GM18909 (cell line): ENCODE results near the gene CD109.
"Not testable (repeated sequence)": the region's sequence is repeated elsewhere in the genome, so short reads cannot be mapped to it uniquely, and the experiment has no call there.

Experiments used
- ATAC-seq: cut with Tn5 transposase; IDR thresholded peaks from one replicate; pipeline ENCODE4 v1.9.1; 2021; ENCODE audit warnings: mild to moderate bottlenecking; ENCODE audit not compliant: unreplicated experiment, poor library complexity

The CD109 gene

DNA sequence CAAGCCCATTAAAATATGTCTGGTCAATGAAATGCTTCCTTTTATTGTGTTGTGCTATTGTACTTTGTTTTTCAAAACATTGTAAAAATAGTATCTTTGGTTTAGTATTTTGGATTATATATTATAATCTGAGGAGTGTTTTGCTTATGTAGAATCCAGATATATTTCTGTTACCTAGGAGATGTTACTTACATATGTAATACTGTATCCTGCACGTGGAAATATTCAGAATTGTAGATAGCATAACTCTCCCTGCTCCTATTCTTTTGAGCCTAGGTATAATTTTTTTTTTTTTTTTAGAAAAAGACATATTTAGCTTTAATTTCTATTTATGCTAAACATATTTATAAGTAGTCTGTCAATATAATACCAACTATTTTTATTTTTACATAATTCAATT is 130.6 kb downstream of the CD109 start:
- ATAC-seq: no peak

DNA sequence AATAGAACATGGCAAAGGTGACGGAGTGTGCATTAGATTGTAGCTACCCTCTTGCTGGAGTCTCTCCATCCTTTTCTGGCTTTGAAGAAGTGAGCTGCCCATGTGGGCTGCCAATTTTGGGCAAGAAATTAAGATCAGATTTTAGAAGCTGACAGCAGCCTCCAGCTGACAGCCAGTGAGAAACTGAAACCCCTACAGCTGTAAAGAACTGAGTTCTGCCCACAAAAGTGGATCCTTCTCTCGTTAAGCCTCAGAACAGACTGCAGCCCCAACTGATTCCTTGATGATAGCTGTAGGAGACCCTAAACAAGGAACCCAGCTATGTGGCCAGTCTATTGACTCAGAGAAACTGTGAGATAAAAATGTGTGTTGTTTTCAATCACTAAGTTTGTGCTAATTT is 134.1 kb downstream of the CD109 start:
- ATAC-seq: no peak

DNA sequence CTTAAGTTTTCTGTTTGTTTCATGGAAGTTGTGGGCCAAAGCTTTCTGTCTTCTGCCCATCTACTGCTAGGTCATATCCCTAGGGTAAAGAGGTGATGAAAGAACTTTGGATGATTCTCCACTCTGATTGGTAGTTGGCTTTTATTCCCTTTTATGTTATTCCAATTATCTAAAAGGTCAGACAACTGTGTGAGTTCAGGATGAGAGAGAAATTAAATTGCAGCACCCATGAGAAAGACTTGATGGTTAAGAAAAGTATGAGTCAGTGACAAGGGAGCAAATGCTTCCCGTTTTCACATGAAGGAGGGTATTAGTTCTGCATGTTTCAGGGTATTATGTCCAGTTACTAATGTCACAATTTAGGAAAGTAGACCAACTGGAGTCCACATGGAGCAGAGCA is 136.3 kb downstream of the CD109 start:
- no peak for ATAC-seq

DNA sequence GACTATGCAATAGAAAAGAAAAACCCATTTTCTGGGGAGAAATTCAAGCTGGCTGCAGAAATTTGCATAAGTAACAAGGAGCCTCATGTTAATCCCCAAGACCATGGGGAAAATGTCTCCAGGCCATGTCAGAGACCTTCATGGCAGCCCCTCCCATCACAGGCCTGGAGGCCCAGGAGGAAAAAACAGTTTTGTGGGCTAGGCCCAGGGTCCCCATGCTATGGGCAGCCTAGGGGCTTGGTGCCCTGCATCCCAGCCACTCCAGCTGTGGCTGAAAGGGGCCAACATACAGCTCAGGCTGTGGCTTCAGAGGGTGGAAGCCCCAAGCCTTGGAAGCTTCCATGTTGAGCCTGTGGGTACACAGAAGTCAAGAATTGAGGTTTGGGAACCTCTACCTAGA is 148.7 kb downstream of the CD109 start:
- not testable (repeated sequence) for ATAC-seq

DNA sequence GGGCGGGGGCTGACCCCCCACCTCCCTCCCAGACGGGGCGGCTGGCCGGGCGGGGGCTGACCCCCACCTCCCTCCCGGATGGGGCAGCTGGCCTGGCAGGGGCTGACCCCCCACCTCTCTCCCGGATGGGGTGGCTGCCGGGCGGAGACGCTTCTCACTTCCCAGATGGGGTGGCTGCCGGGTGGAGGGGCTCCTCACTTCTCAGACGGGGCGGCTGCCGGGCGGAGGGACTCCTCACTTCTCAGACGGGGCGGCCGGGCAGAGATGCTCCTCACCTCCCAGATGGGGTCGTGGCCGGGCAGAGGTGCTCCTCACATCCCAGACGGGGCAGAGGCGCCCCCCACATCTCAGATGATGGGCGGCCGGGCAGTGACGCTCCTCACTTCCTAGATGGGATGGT is 155.0 kb downstream of the CD109 start:
- not testable (repeated sequence) for ATAC-seq

DNA sequence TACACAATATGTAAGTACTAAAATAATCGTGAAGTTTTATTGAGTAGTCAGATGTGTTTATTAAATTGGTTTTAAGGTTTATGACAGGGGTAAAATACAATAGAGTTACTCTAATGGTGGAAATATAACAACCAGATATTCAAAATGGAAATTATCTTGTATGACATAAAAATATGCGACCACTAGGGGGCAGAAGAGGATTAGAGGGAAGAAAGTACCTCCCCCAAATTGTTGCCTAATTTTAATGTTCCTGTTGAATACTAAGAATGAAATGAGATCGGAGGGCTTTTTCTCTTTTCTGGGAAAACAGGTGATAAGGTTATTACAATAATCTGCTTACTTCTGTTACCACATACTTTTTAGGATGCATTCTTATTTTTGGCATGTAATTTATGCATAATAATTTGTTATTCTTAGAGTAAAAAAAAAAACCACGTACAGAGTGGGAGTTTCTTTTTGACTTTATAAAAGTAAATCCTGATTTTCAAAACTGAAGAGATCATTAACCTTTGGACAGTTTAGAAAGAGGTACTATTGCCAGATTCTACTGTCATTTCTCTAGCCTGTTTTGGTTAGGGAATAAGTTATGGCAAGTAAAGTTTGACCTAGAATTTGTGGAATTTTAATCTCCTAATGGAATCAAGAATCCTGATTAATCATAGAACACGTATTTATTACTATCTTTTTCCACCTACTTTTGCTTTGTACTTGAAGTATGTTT is 159.2 kb downstream of the CD109 start:
- no peak for ATAC-seq

DNA sequence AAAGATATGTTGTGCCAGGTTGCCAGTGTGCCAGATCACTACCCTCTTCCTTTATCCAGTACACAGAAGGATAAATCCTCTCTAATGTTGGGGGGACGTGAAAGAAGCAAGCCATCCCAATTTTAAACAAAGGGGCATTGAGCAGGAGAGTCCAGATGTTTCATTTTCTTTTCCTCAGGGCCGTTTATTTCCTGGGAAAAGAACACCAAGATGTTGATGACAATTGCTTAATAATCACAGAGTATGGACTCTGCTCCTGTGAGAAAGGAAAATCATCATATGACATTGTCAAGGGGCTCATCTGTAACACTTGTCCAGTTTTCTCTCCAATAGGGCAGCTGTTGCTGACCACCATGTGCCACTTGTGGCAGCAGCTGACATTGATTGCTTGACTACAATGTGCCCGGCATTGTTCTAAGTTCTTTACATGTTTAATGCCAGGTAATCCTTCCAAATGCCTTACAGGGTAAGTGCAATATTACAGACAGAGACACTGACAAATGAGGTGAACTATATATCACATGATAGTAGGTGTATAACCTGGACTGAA is 161.4 kb downstream of the CD109 start:
- ATAC-seq: no peak

DNA sequence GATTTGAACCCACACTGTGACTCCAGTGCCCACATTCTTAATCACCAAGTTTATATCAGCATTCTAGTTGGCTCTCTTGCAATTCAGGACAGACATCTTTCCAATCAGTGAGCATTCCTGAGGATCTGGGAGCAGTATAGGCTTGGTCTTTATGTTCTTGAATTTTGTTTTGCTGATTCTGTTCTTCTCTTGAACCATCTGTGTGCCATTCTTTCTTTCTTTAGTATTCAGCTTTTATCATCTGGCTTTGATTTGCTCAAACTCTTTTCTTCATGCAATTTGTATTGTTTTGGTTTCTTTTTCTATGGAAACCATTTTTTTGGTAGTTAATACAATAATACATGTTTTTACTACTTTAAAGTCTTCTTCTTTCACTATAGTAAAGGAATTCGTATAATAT is 162.4 kb downstream of the CD109 start:
- ATAC-seq: no peak

DNA sequence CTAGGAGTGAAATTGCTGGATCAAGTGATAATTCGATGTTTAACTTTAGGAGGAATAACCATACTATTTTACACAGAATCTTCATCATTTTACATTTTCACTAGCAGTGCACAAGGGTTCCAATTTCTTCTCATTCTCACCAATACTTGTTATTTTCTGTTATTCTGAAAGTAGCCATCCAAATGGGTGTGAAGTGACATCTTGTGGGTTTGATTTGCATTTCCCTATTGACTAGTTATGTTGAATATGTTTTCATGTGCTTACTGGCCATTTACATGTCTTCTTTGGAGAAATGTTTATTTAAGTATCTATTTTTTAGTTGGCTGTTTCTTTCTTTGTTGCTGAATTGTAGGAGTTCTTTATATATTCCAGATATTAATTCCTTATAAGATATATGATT is 164.3 kb downstream of the CD109 start:
- no peak for ATAC-seq

DNA sequence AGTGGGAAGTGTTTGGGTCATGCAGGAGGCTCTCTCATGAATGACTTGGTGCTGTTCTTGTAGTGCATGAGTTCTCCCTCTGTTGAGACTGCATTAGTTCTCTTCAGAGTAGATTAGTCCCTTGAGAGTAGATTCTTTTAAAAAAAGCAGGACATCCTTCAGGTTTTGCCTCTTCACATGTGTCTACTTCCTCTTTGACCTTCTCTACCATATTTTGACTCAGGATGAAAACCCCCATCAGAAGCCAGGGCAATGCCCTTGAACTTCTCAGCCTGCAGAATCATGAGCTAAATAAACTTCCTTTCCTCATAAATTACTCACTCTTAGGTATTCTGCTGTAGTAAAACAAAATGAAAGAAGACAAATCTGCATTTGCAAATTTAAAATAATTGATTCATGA is 170.3 kb downstream of the CD109 start:
- ATAC-seq: no peak

DNA sequence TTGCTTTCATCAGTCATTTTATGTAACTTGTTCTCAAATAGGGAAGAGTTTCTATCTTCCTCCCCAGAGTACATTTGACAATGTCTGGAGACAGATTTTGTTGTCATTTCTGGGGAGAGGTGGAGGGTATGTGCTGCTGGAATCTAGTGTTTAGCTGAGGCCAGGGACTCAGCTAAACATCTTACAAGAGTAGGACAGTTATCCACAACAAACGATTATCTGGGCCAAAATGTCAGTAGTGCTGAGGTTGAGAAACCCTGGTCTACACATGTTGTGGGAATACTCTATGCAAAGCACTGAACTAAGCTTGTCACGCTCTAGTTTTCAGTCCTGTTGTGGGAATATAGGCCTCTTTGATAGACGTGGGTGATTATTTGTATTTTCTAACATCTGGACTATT is 171.4 kb downstream of the CD109 start:
- ATAC-seq: no peak

DNA sequence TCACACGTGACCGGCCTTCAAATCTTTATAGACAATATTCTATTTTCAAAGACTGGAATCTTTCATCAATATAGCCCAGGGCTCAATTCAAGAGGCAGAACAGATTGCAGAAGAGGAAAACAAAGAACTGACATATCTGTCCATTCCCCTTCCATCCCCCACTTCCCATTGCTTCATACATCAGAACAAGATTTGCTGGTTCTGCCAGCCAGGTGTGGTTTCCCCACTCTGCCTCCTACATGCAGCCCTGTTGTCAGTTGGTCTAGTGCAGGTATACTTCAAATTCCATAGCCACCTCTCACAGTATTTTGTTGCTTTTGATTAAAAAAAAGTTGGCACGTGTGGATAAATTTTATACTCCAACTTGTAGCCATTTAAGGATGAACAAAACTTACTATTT is 174.9 kb downstream of the CD109 start:
- ATAC-seq: no peak

DNA sequence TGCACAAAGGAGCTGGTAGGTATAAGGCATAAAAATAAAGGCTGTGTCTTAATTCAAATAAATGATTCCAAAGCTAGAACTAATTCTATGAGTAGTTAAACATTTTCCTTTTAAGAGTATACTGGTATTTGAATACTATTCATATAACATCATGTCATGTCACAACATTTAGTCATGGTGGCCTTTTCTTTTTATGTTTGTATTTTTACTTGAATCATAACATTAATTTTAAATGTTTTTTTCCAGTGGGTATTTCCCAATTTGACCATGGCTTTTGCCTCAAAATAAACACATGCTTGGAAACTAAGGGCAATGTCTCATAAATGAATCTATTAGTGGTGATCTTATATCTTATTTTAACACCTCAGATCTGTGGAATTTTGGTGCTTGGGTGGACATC is 177.1 kb downstream of the CD109 start:
- no peak for ATAC-seq
